Measurements from ENCODE around the gene RGS2.

GRCh38 chr1:192793983-192794767 lies 14.7 kb upstream of the RGS2 start:
- no peak for TF ChIP-seq NFE2L2 (IDR thresholded peaks at IDR 0.05; ENCODE audit: low read depth, low read length)
- no peak for TF ChIP-seq CTCF (conservative IDR thresholded peaks at IDR 0.05; ENCODE audit: low read depth, low read length)
- no peak for TF ChIP-seq POLR2A (IDR thresholded peaks at IDR 0.05; ENCODE audit: low read depth, low read length)
- no peak for TF ChIP-seq RFX5 (IDR thresholded peaks at IDR 0.05; ENCODE audit: low read depth, low read length)
- no peak for TF ChIP-seq CHD1 (IDR thresholded peaks at IDR 0.05; ENCODE audit: low read depth, low read length)
- TF ChIP-seq FOS (IDR thresholded peaks at IDR 0.05; ENCODE audit: low read depth, low read length) = no peak
- TF ChIP-seq USF2 (IDR thresholded peaks at IDR 0.05; ENCODE audit: low read depth, low read length) = no peak
